Gastroesophageal sphincter (tissue), 4 donors: ENCODE measurements around the gene PCGF5. TPM values are rescaled to one million over a fixed set of nuclear protein-coding genes. Genes with fewer than 3 reads are reported as not detected.

Experiments used
- ATAC-seq: fragments of 150-250 bp; one replicate; pipeline ENCODE4 v1.9.1; 2016; ENCODE audit warnings: mild to moderate bottlenecking, moderate library complexity
- H3K27ac ChIP-seq, 4 donors: fragments of 200-600 bp; sonication (generic) in 3 of 4; 1 replicate in 3 of 4; 2 replicates in 1 of 4; pipeline ENCODE4 v1.5.1; 2016 to 2019
- H3K27me3 ChIP-seq: fragments of 200-600 bp; sonication (generic); one replicate; pipeline ENCODE4 v1.5.1; 2019
- H3K36me3 ChIP-seq, 2 donors: fragments of 200-600 bp; sonication (generic); one replicate each; pipeline ENCODE4 v1.5.1; 2019; ENCODE audit warnings: control low read depth in 1 of 2
- H3K4me1 ChIP-seq, 3 donors: fragments of 200-600 bp; sonication (generic); 1 replicate in 2 of 3; 2 replicates in 1 of 3; pipeline ENCODE4 v1.5.1; 2016 to 2019; ENCODE audit warnings: control low read depth in 2 of 3
- H3K4me3 ChIP-seq, 2 donors: fragments of 200-600 bp; sonication (generic); one replicate each; pipeline ENCODE4 v1.5.1; 2019; ENCODE audit warnings: mild to moderate bottlenecking in 1 of 2, moderate library complexity in 1 of 2
- H3K9me3 ChIP-seq, 3 donors: fragments of 200-600 bp; sonication (generic); one replicate each; pipeline ENCODE4 v1.5.1; 2017 to 2019; ENCODE audit warnings: control low read depth in 2 of 3
- EP300 ChIP-seq: sonication (generic); formaldehyde crosslinking; IDR thresholded peaks from one replicate; pipeline ENCODE4 v1.6.1; 2017; ENCODE audit warnings: antibody characterized with exemption, mild to moderate bottlenecking
- POLR2A ChIP-seq, 2 donors: fragments of 450-650 bp; IDR thresholded peaks; one replicate each; pipeline ENCODE4 v1.6.1; 2017; ENCODE audit warnings: antibody characterized with exemption in 2 of 2, mild to moderate bottlenecking in 2 of 2, moderate library complexity in 1 of 2
- POLR2AphosphoS5 ChIP-seq: sonication (generic); formaldehyde crosslinking; IDR thresholded peaks from one replicate; pipeline ENCODE4 v1.6.1; 2017; ENCODE audit warnings: antibody characterized with exemption
- WGBS, 2 donors: methylation state at CpG; one replicate each; pipeline ENCODE4 v1.1.5; 2018; ENCODE audit warnings: low coverage in 1 of 2; 5-methylcytosine and 5-hydroxymethylcytosine counted together
- total RNA-seq, 4 donors: library from RNA; depleted of rRNA; stranded (reverse); fragments of >200 nt; gene quantifications; one replicate each; pipeline ENCODE4 v1.1.0, GENCODE V29; 2016
- TF ChIP-seq, protein P1 (sequence below), 4 experiments: fragments of 200-600 bp in 2 of 4; fragments of 450-650 bp in 2 of 4; sonication (generic) in 1 of 4; IDR thresholded peaks; one replicate each; pipeline ENCODE4 v1.5.1; 2017 to 2019; ENCODE audit warnings: antibody characterized with exemption in 4 of 4, mild to moderate bottlenecking in 2 of 4, moderate library complexity in 2 of 4

PCGF5 gene
- total RNA-seq, 4 donors from 2014 or later = 51.5 to 81.6 (median 66.1) TPM

DNA sequence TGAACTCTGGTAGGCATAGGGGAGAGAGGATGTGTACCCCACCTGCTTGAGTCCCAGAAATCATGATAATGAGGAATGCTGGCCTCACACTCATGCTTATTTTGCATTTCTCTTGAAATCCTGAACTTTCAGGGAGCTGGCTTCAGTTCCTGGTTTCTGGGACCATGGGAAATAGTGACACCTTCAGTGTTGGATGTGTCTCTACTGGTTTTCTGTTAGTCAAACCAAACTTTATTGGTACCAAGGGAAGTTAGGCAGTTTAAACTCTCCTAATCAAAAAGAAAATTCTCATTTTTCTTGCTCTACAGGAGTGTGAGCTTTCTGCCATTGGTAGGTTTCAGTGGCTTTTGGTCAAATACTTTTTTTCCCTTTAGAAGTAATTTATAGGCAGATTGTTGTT, 11.8 kb upstream of the PCGF5 start:
- Histone ChIP-seq H3K4me3 (no peak overlapping the region), H3K9me3 (no peaks in the 10 kb centered on the region), H3K27me3 (no peaks in the 10 kb centered on the region), H3K4me1 (peaks cover 0 to 45% (median 0%) of the 10 kb centered on the region in 3 donors), H3K36me3 (no peaks in the 10 kb centered on the region), H3K27ac (no peak overlapping the region)
- ATAC-seq = no peak
- TF ChIP-seq, protein P1, sequence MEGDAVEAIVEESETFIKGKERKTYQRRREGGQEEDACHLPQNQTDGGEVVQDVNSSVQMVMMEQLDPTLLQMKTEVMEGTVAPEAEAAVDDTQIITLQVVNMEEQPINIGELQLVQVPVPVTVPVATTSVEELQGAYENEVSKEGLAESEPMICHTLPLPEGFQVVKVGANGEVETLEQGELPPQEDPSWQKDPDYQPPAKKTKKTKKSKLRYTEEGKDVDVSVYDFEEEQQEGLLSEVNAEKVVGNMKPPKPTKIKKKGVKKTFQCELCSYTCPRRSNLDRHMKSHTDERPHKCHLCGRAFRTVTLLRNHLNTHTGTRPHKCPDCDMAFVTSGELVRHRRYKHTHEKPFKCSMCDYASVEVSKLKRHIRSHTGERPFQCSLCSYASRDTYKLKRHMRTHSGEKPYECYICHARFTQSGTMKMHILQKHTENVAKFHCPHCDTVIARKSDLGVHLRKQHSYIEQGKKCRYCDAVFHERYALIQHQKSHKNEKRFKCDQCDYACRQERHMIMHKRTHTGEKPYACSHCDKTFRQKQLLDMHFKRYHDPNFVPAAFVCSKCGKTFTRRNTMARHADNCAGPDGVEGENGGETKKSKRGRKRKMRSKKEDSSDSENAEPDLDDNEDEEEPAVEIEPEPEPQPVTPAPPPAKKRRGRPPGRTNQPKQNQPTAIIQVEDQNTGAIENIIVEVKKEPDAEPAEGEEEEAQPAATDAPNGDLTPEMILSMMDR (IDR thresholded peaks at IDR 0.05) = no peak
- TF ChIP-seq POLR2AphosphoS5 = no peak
- TF ChIP-seq EP300 = no peak

DNA sequence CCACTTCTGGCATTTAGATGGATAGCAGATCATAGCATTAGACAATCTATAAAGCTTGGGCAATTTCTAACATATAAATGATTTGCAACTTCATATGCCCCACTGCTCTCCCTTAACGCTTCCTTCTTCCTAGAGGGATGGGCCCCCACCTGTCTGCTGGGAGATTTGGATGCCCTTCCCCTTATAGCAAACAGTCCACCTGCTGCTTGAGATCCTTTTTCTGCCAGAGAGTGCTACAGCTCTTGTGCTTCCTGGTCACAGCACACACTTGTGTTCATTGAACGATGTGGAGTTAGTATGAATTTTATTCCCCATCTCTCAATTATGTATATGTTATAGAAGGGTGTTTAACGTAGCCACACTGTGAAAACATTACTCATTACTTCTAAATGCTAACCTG, 10.4 kb upstream of the PCGF5 start:
- H3K36me3 ChIP-seq = no peaks in the 10 kb centered on the region
- H3K9me3 ChIP-seq = no peaks in the 10 kb centered on the region
- TF ChIP-seq, protein P1 (IDR thresholded peaks at IDR 0.05) = no peak
- TF ChIP-seq POLR2A (IDR thresholded peaks at IDR 0.05) (no peak), EP300 (no peak), POLR2AphosphoS5 (no peak)
- H3K4me1 ChIP-seq = peaks cover 0 to 36% (median 0%) of the 10 kb centered on the region in 3 donors
- no peak overlapping the region for H3K4me3 ChIP-seq
- 84 to 90% methylated on average over 2 to 3 of the region's 3 CpGs for WGBS, 2 donors
- no peaks in the 10 kb centered on the region for H3K27me3 ChIP-seq
- no peak overlapping the region for H3K27ac ChIP-seq
- ATAC-seq = no peak

DNA sequence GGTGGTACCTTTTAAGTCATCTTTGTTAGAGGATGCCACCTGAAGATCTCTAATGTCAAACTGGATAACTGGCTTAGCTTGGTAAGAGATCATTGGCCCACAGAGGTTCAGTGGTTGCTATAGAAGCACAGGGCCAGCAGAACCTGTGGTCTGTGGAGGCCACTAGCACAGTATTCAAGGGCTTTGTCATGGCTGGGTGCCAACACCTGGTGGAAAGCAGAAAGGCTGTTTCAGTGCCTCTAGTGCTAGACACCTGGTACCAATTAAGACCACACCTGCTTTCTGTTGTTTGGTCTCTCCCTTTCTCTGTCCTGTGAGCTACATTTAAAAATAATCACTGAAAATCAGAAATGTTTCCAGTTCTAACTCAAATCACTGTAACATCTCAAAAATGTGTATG, 10.0 kb upstream of the PCGF5 start:
- H3K4me1 ChIP-seq = peaks cover 0 to 32% (median 0%) of the 10 kb centered on the region in 3 donors
- TF ChIP-seq POLR2AphosphoS5 (no peak), POLR2A (IDR thresholded peaks at IDR 0.05) (no peak), EP300 (no peak)
- TF ChIP-seq, protein P1 (IDR thresholded peaks at IDR 0.05) = no peak
- no peak for ATAC-seq

DNA sequence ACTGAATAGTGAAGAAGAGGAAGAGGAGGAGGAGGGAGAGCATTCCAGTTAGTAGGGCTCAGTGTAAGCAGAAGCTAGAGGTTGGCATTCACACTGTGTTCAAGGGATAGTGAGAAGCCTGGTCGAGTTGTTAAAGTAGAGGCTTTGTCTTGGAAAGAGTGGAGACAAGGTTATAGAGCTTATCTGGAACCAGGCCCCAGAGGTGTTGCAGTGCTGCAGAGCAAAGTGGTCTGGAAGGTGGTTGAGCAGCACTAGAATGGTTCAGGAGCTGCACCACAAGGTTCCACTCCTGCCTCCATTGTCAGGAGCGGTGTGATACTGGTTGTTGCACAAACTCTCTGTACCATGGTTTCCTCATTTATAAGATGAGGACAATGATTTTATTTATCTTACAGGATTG, 8.8 kb upstream of the PCGF5 start:
- 53 to 63% methylated on average over 1 to 2 of the region's 2 CpGs for WGBS, 2 donors
- peaks cover 0 to 23% (median 0%) of the 10 kb centered on the region in 3 donors for H3K4me1 ChIP-seq
- no peak overlapping the region for H3K4me3 ChIP-seq
- ATAC-seq = no peak
- H3K9me3 ChIP-seq = no peaks in the 10 kb centered on the region
- no peak overlapping the region for H3K27ac ChIP-seq
- TF ChIP-seq POLR2AphosphoS5 = no peak
- TF ChIP-seq POLR2A (IDR thresholded peaks at IDR 0.05) = no peak
- no peak for TF ChIP-seq EP300
- TF ChIP-seq, protein P1 (IDR thresholded peaks at IDR 0.05) = no peak
- no peaks in the 10 kb centered on the region for H3K27me3 ChIP-seq
- H3K36me3 ChIP-seq = no peaks in the 10 kb centered on the region

More for the DNA sequence above, 10.0 kb upstream of the PCGF5 start:
- H3K9me3 ChIP-seq = no peaks in the 10 kb centered on the region
- H3K27me3 ChIP-seq = no peaks in the 10 kb centered on the region
- no peak overlapping the region for H3K27ac ChIP-seq
- H3K36me3 ChIP-seq = no peaks in the 10 kb centered on the region
- no peak overlapping the region for H3K4me3 ChIP-seq

DNA sequence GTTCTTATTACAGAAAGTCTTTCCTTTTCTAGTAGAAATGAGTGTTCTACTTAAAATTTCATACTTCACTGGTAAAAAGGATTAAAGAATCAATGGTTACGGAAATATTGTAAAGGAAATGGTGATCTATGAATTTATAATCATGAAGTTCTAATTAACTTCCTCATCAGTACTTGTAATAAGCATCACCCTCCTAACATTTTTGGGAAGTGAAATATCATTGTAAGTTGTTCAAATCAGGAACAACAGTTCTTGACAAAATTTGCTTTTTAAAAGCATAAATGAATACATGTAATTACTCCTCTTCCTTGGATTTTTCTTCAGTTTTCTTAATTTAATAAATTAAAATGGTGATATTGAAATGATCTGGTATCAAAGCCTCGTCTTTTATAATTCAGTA, 5.6 kb upstream of the PCGF5 start:
- WGBS, 2 donors = 94 to 97% methylated on average over 2 of the region's 2 CpGs
- no peak overlapping the region for H3K4me3 ChIP-seq
- no peak for TF ChIP-seq POLR2AphosphoS5
- TF ChIP-seq EP300 = no peak
- TF ChIP-seq POLR2A (IDR thresholded peaks at IDR 0.05) = no peak
- TF ChIP-seq, protein P1 (IDR thresholded peaks at IDR 0.05) = no peak
- peaks cover 0 to 29% (median 0%) of the 10 kb centered on the region in 3 donors for H3K4me1 ChIP-seq
- H3K36me3 ChIP-seq = no peaks in the 10 kb centered on the region
- H3K27ac ChIP-seq = no peak overlapping the region
- H3K9me3 ChIP-seq = no peaks in the 10 kb centered on the region
- ATAC-seq = no peak
- no peaks in the 10 kb centered on the region for H3K27me3 ChIP-seq
